Hepatocyte (in vitro differentiated cells): ENCODE data around the gene SMIM24. TPM values are rescaled to one million over a fixed set of nuclear protein-coding genes. Genes with fewer than 3 reads are reported as not detected.

Experiments
- DNase-seq: peaks from one replicate; pipeline ENCODE4 v3.0.0-alpha.2; 2016; ENCODE audit warnings: low spot score
- H2AFZ ChIP-seq: fragments of 200-600 bp; sonication (generic); 2 replicates; pipeline ENCODE4 v1.6.0; 2016; ENCODE audit warnings: antibody characterized with exemption, mild to moderate bottlenecking
- H3K27ac ChIP-seq: fragments of 200-600 bp; sonication (generic); 2 replicates; pipeline ENCODE4 v1.5.1; 2016; ENCODE audit warnings: mild to moderate bottlenecking
- H3K27me3 ChIP-seq: fragments of 200-600 bp; sonication (generic); 2 replicates; pipeline ENCODE4 v1.6.1; 2016
- H3K36me3 ChIP-seq: fragments of 200-600 bp; sonication (generic); replicated peaks from 2 replicates; pipeline ENCODE4 v1.5.1; 2016; ENCODE audit warnings: low read depth; ENCODE audit not compliant: insufficient read depth
- H3K4me1 ChIP-seq: fragments of 200-600 bp; sonication (generic); 2 replicates; pipeline ENCODE4 v1.5.1; 2016; ENCODE audit warnings: mild to moderate bottlenecking, moderate library complexity; ENCODE audit not compliant: insufficient read depth
- H3K4me2 ChIP-seq: fragments of 200-600 bp; sonication (generic); 2 replicates; pipeline ENCODE4 v1.6.0; 2016
- H3K4me3 ChIP-seq: fragments of 200-600 bp; sonication (generic); 2 replicates; pipeline ENCODE4 v1.5.1; 2016; ENCODE audit warnings: mild to moderate bottlenecking
- H3K79me2 ChIP-seq: fragments of 200-600 bp; sonication (generic); 2 replicates; pipeline ENCODE4 v1.6.0; 2017; ENCODE audit warnings: mild to moderate bottlenecking
- H3K9me2 ChIP-seq: fragments of 200-600 bp; sonication (generic); replicated peaks from 2 replicates; pipeline ENCODE4 v1.6.0; 2017; ENCODE audit warnings: mild to moderate bottlenecking; ENCODE audit not compliant: insufficient read depth
- H3K9me3 ChIP-seq: fragments of 200-600 bp; sonication (generic); 2 replicates; pipeline ENCODE4 v1.5.1; 2016; ENCODE audit warnings: low read depth, mild to moderate bottlenecking
- H4K20me1 ChIP-seq: fragments of 200-600 bp; sonication (generic); 2 replicates; pipeline ENCODE4 v1.6.0; 2016; ENCODE audit warnings: mild to moderate bottlenecking; ENCODE audit not compliant: insufficient read depth, poor library complexity, severe bottlenecking
- EZH2 ChIP-seq: fragments of 200-600 bp; sonication (generic); IDR thresholded peaks from 2 replicates; pipeline ENCODE4 v1.6.1; 2016; ENCODE audit warnings: antibody characterized with exemption, mild to moderate bottlenecking, borderline replicate concordance
- EZH2phosphoT487 ChIP-seq: fragments of 200-600 bp; sonication (generic); IDR thresholded peaks from one replicate; pipeline ENCODE4 v1.6.1; 2018; ENCODE audit warnings: antibody characterized with exemption, mild to moderate bottlenecking, low read depth, moderate library complexity; ENCODE audit not compliant: unreplicated experiment, severe bottlenecking
- WGBS: methylation state at CpG from one replicate; pipeline ENCODE4 v1.1.6; 2016; ENCODE audit warnings: low lambda C conversion rate; ENCODE audit errors: missing lambda C conversion rate; 5-methylcytosine and 5-hydroxymethylcytosine counted together
- polyA plus RNA-seq: library from polyadenylated mRNA; unstranded; fragments of >200 nt; fragmentation: Nextera tagmentation; extraction: Ambion mirVana; gene quantifications from 2 replicates; pipeline ENCODE4 v1.2.1, GENCODE V29; 2016
- total RNA-seq: library from RNA; depleted of rRNA; stranded (reverse); fragments of >200 nt; gene quantifications from 2 replicates; pipeline ENCODE4 v1.2.3, GENCODE V29; 2014
- TF ChIP-seq, protein P1 (sequence below): fragments of 200-600 bp; sonication (generic); IDR thresholded peaks from 2 replicates; pipeline ENCODE4 v1.5.1; 2016; ENCODE audit warnings: antibody characterized with exemption, mild to moderate bottlenecking; ENCODE audit not compliant: poor library complexity

SMIM24 gene
- total and polyA plus RNA-seq, 2 experiments from 2014 or later = 81.2 to 151 TPM

DNA sequence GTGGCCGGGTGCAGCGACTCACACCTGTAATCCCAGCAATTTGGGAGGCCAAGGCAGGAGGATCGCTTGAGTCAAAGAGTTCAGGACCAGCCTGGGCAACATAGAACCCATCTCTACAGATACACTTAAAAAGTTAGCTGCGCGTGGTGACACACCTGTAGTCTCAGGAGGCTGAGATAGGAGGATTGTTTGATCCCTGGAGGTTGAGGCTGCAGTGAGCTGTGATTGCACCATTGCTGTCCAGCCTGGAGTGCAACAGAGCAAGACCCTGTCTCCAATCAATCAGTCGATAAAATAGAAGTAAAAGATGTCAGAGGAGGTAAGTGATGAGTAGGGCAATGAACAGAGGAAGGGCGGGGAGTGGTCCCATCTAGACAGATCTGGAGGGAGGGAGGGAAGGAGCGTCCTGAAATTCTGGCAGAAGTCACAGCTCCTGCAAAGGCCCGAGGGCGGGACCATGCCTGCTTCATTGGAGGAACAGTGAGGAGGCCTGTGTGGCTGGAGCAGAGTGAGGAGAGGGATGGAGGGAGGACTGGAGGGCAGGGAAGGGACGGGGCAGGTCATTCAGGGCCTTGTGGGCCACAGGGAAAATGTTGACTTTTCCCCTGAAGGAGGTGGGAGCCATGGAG is 9.7 kb downstream of the SMIM24 start:
- no peak for DNase-seq
- no peak overlapping the region for H2AFZ ChIP-seq
- H3K79me2 ChIP-seq = no peaks in the 10 kb centered on the region
- no peaks in the 10 kb centered on the region for H3K36me3 ChIP-seq
- H3K9me3 ChIP-seq = no peaks in the 10 kb centered on the region
- no peak overlapping the region for H3K27ac ChIP-seq
- TF ChIP-seq, protein P1, sequence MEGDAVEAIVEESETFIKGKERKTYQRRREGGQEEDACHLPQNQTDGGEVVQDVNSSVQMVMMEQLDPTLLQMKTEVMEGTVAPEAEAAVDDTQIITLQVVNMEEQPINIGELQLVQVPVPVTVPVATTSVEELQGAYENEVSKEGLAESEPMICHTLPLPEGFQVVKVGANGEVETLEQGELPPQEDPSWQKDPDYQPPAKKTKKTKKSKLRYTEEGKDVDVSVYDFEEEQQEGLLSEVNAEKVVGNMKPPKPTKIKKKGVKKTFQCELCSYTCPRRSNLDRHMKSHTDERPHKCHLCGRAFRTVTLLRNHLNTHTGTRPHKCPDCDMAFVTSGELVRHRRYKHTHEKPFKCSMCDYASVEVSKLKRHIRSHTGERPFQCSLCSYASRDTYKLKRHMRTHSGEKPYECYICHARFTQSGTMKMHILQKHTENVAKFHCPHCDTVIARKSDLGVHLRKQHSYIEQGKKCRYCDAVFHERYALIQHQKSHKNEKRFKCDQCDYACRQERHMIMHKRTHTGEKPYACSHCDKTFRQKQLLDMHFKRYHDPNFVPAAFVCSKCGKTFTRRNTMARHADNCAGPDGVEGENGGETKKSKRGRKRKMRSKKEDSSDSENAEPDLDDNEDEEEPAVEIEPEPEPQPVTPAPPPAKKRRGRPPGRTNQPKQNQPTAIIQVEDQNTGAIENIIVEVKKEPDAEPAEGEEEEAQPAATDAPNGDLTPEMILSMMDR = no peak
- no peak for TF ChIP-seq EZH2phosphoT487
- TF ChIP-seq EZH2 = no peak
- no peaks in the 10 kb centered on the region for H4K20me1 ChIP-seq
- H3K4me3 ChIP-seq = no peak overlapping the region
- 84% methylated on average over 8 of the region's 11 CpGs for WGBS
- H3K27me3 ChIP-seq = peaks cover 5% of the 10 kb centered on the region
- H3K4me1 ChIP-seq = peaks cover 19% of the 10 kb centered on the region
- H3K9me2 ChIP-seq = no peaks in the 10 kb centered on the region
- no peak overlapping the region for H3K4me2 ChIP-seq

DNA sequence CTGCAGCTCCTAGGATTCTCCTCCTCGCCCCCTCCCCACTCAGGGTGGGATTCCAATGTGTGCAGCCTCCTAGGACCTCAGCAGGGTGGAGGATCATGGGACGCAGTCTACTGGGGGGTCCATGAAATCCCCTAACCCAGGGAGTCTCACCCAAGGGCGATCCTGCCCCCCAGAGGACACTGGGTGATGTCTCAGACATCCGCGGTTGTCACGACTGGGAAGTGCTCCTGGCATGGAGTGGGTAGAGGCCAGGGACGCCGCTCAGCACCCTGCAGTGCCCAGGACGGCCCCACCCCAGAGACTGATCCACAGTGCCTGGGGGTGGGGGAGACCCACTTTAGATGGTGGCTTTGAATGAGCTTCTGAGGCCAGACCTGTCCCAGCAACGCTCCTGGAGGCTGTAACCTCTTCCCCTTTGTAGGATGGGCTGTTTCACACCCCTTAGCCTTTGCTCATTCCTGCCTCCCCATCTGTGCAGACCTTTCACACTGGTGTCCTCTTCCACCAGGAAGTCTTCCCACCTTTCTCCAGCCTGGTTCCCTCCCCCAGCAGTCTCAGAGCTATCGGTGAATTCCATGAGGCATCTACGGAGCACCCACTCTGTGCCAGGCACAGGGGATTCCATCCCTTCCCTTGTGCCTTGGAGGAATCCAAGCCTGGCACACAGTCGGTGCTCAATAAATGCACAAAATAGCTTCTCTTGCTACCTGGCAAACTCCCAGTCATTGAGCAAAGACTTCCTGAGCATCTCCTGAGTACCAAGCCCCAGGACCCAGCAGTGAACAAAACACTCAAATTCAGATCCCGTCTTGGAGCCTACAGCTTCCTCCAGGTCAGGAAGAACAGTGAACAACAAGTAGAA is 10.5 kb downstream of the SMIM24 start:
- Histone ChIP-seq H3K9me3 (no peaks in the 10 kb centered on the region), H3K9me2 (no peaks in the 10 kb centered on the region), H3K36me3 (no peaks in the 10 kb centered on the region), H3K79me2 (no peaks in the 10 kb centered on the region), H3K4me1 (peaks cover 19% of the 10 kb centered on the region), H3K27ac (no peak overlapping the region), H3K4me2 (no peak overlapping the region), H4K20me1 (no peaks in the 10 kb centered on the region), H3K4me3 (no peak overlapping the region), H2AFZ (no peak overlapping the region), H3K27me3 (peaks cover 6% of the 10 kb centered on the region)
- DNase-seq = no peak
- no peak for TF ChIP-seq EZH2
- TF ChIP-seq, protein P1 = peak; percentile 10
- 60% methylated on average over 14 of the region's 14 CpGs for WGBS

DNA sequence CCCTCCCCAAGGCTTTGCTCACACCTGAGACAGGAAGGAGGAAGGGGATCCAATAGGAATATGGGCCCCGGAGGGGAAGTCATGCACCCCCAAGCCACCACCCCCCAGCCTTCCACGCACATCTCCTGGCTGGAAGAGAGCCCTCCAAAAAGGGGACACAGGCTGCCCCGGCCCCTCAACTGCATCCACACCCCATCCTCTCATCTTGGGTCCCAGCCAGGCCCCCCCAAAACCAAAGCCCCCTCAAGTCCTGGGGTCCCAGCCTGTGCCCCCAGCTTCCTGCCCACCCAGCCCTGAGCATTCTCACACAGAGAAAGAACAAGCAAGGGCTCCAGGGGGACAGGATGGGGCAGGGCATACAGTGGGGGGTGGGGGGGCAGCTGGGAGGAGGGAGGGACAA is 12.1 kb downstream of the SMIM24 start:
- TF ChIP-seq, protein P1 = no peak
- no peak for TF ChIP-seq EZH2phosphoT487
- no peak for TF ChIP-seq EZH2
- no peak overlapping the region for H3K27ac ChIP-seq
- WGBS = 90% methylated on average over 3 of the region's 3 CpGs

More for the DNA sequence above, 12.1 kb downstream of the SMIM24 start:
- DNase-seq = no peak
- peaks cover 14% of the 10 kb centered on the region for H3K27me3 ChIP-seq
- no peaks in the 10 kb centered on the region for H3K79me2 ChIP-seq
- H3K4me3 ChIP-seq = no peak overlapping the region
- no peaks in the 10 kb centered on the region for H3K9me2 ChIP-seq
- H3K9me3 ChIP-seq = no peaks in the 10 kb centered on the region
- H4K20me1 ChIP-seq = no peaks in the 10 kb centered on the region
- H3K4me1 ChIP-seq = peaks cover 22% of the 10 kb centered on the region
- no peak overlapping the region for H3K4me2 ChIP-seq
- no peak overlapping the region for H2AFZ ChIP-seq
- H3K36me3 ChIP-seq = no peaks in the 10 kb centered on the region
